Transverse colon (tissue), 4 donors: ENCODE data around the gene TAS1R3. TPM values are rescaled to one million over a fixed set of nuclear protein-coding genes. Genes with fewer than 3 reads are reported as not detected.
A peak's percentile ranks its signal among the peaks of the same experiment; 100 is the strongest.

ENCODE experiments used
- DNase-seq: peaks from one replicate; pipeline ENCODE4 v3.0.0-alpha.2; 2019
- H3K27ac ChIP-seq, 4 donors: fragments of 200-600 bp; sonication (generic); 2 replicates each; pipeline ENCODE4 v1.5.1; 2016 to 2018; ENCODE audit warnings: inconsistent platforms in 4 of 4
- H3K27me3 ChIP-seq: fragments of 200-600 bp; sonication (generic); 2 replicates; pipeline ENCODE4 v1.5.1; 2017; ENCODE audit warnings: inconsistent platforms
- H3K36me3 ChIP-seq, 4 donors: fragments of 200-600 bp; sonication (generic); 2 replicates each; pipeline ENCODE4 v1.5.1; 2017 to 2019; ENCODE audit warnings: inconsistent platforms in 4 of 4
- H3K4me1 ChIP-seq, 4 donors: fragments of 200-600 bp; sonication (generic); 2 replicates each; pipeline ENCODE4 v1.5.1; 2017 to 2020; ENCODE audit warnings: inconsistent platforms in 4 of 4
- H3K4me3 ChIP-seq, 4 donors: fragments of 200-600 bp; sonication (generic); 1 replicate in 1 of 4; 2 replicates in 3 of 4; pipeline versions ENCODE4 v1.5.1 to v1.6.1; 2017 to 2019; ENCODE audit warnings: inconsistent platforms in 4 of 4
- H3K9me3 ChIP-seq, 2 donors: fragments of 200-600 bp; sonication (generic); 2 replicates each; pipeline ENCODE4 v1.5.1; 2017 to 2019; ENCODE audit warnings: inconsistent platforms in 2 of 2
- CTCF ChIP-seq, 5 experiments: fragments of 200-600 bp in 3 of 5; fragments of 450-650 bp in 2 of 5; sonication (generic) in 3 of 5; IDR thresholded peaks; 1 replicate in 2 of 5; 2 replicates in 3 of 5; pipeline ENCODE4 v1.5.1; 2016 to 2017; ENCODE audit warnings: antibody characterized with exemption in 5 of 5, inconsistent platforms in 3 of 5, mild to moderate bottlenecking in 2 of 5, moderate library complexity in 1 of 5
- EP300 ChIP-seq: sonication (generic); formaldehyde crosslinking; IDR thresholded peaks from one replicate; pipeline ENCODE4 v1.6.1; 2017; ENCODE audit warnings: antibody characterized with exemption, low read depth
- POLR2A ChIP-seq: fragments of 450-650 bp; IDR thresholded peaks from one replicate; pipeline ENCODE4 v1.6.1; 2016; ENCODE audit warnings: antibody characterized with exemption, mild to moderate bottlenecking, moderate library complexity
- POLR2AphosphoS5 ChIP-seq, 3 donors: sonication (generic); formaldehyde crosslinking; IDR thresholded peaks; one replicate each; pipeline ENCODE4 v1.6.1; 2016; ENCODE audit warnings: antibody characterized with exemption in 3 of 3
- WGBS, 2 donors: methylation state at CpG; one replicate each; pipeline ENCODE4 v1.1.5; 2018; ENCODE audit warnings: low coverage in 1 of 2; 5-methylcytosine and 5-hydroxymethylcytosine counted together
- in situ Hi-C, 4 donors: fragments of 200-750 bp; cut with MboI; loops; one replicate each; pipeline versions ENCODE4 v1.15.0 to v1.15.1; 2017; ENCODE audit warnings: low sequenced_read_pairs in 3 of 4, low pct_ligation_motif_present in 1 of 4, low pct_unique_long_range_greater_than_20kb in 1 of 4
- intact Hi-C: fragments of 100-400 bp; cut with DNase I; formaldehyde crosslinking; loops from one replicate; pipeline ENCODE4 v1.15.1; 2023; ENCODE audit warnings: low total_unique reads
- total RNA-seq, 4 donors: library from RNA; depleted of rRNA; stranded (reverse); fragments of >200 nt; gene quantifications; one replicate each; pipeline ENCODE4 v1.1.0, GENCODE V29; 2016

The TAS1R3 gene
- total RNA-seq, 4 donors from 2014 or later: 0.40 to 2.0 (median 1.9) TPM; not detected in 1

- Histone ChIP-seq H3K27me3 (peaks cover 32% of the 10 kb centered on the region), H3K27ac (peak overlapping the region; percentile 86 to 92 (median 89)), H3K4me1 (peaks cover 4 to 39% (median 9%) of the 10 kb centered on the region in 4 donors), H3K36me3 (no peaks in the 10 kb centered on the region), H3K9me3 (no peaks in the 10 kb centered on the region), H3K4me3 (no peak overlapping the region)
- no peak for TF ChIP-seq CTCF (IDR thresholded peaks at IDR 0.05)
- no peak for TF ChIP-seq POLR2A
- TF ChIP-seq EP300: no peak
- no peak for TF ChIP-seq POLR2AphosphoS5 (IDR thresholded peaks at IDR 0.05)
- 26% methylated on average over 13 of the region's 13 CpGs; no CpG with 5 or more reads in 1 of the 2 donors for WGBS, 2 donors
- intact Hi-C loops: no loop called here
- DNase-seq: peak; percentile 20
- in situ Hi-C loops: no loop called here
Observed at GRCh38 chr1:1361982-1362423, 30.9 kb downstream of the TAS1R3 start.

GRCh38 chr1:1364266-1364665 is 33.2 kb downstream of the TAS1R3 start:
- no peak for DNase-seq
- H3K9me3 ChIP-seq: no peaks in the 10 kb centered on the region
- 66 to 79% methylated on average over 4 to 14 of the region's 14 CpGs for WGBS, 2 donors
- peaks cover 0 to 29% (median 2%) of the 10 kb centered on the region in 4 donors for H3K4me1 ChIP-seq
- in situ Hi-C loops: no loop called here
- H3K4me3 ChIP-seq: no peak overlapping the region
- H3K36me3 ChIP-seq: no peaks in the 10 kb centered on the region
- peaks cover 10% of the 10 kb centered on the region for H3K27me3 ChIP-seq
- TF ChIP-seq EP300 (no peak), CTCF (IDR thresholded peaks at IDR 0.05) (no peak), POLR2AphosphoS5 (IDR thresholded peaks at IDR 0.05) (no peak), POLR2A (no peak)
- intact Hi-C loops: no loop called here
- H3K27ac ChIP-seq: no peak overlapping the region

GRCh38 chr1:1365875-1366698 is 35.0 kb downstream of the TAS1R3 start:
- H3K27me3 ChIP-seq: no peaks in the 10 kb centered on the region
- no peaks in the 10 kb centered on the region for H3K36me3 ChIP-seq
- DNase-seq: no peak
- TF ChIP-seq EP300 (no peak), POLR2A (no peak), POLR2AphosphoS5 (IDR thresholded peaks at IDR 0.05) (no peak)
- no peak overlapping the region for H3K4me3 ChIP-seq
- no peak overlapping the region for H3K27ac ChIP-seq
- in situ Hi-C loops (no loop called here), intact Hi-C loops (no loop called here)
- 80 to 81% methylated on average over 10 of the region's 10 CpGs for WGBS, 2 donors
- H3K9me3 ChIP-seq: no peaks in the 10 kb centered on the region
- H3K4me1 ChIP-seq: peaks cover 0 to 12% (median 0%) of the 10 kb centered on the region in 4 donors

- Histone ChIP-seq H3K36me3 (no peaks in the 10 kb centered on the region), H3K27me3 (no peaks in the 10 kb centered on the region), H3K27ac (no peak overlapping the region), H3K9me3 (no peaks in the 10 kb centered on the region), H3K4me1 (peaks cover 1 to 9% (median 4%) of the 10 kb centered on the region in 4 donors), H3K4me3 (no peak overlapping the region)
- intact Hi-C loops (no loop called here), in situ Hi-C loops (no loop called here)
- 88 to 93% methylated on average over 3 of the region's 3 CpGs for WGBS, 2 donors
- DNase-seq: no peak
- no peak for TF ChIP-seq POLR2A
- TF ChIP-seq POLR2AphosphoS5 (IDR thresholded peaks at IDR 0.05): no peak
- no peak for TF ChIP-seq EP300
- no peak for TF ChIP-seq CTCF (IDR thresholded peaks at IDR 0.05)
Observed at GRCh38 chr1:1366699-1367066, 35.6 kb downstream of the TAS1R3 start.
